K562 (cell line): Measurements from ENCODE around the gene SORT1. TPM values are rescaled to one million over a fixed set of nuclear protein-coding genes. Genes with fewer than 3 reads are reported as not detected.

Source experiments
- ARID1B ChIP-seq: fragments of 450-650 bp; IDR thresholded peaks from 2 replicates; pipeline ENCODE4 v1.6.1; 2016; ENCODE audit warnings: antibody characterized with exemption, mild to moderate bottlenecking, inconsistent platforms
- BCOR ChIP-seq: fragments of 450-650 bp; IDR thresholded peaks from 2 replicates; pipeline ENCODE4 v1.6.1; 2016
- CC2D1A ChIP-seq: fragments of 450-650 bp; IDR thresholded peaks from 2 replicates; pipeline ENCODE4 v1.6.1; 2017; ENCODE audit warnings: mild to moderate bottlenecking
- CREBBP ChIP-seq: IDR thresholded peaks from one replicate; pipeline ENCODE4 v1.6.1; 2012; ENCODE audit warnings: low read depth, mild to moderate bottlenecking, control low read depth, inconsistent platforms, low read length
- ETV6 ChIP-seq, 3 experiments: fragments of 150-350 bp in 1 of 3; sonication (generic) in 1 of 3; formaldehyde crosslinking in 1 of 3; IDR thresholded peaks; 2 replicates each; pipeline versions ENCODE4 v1.6.1 to v1.8.0; 2014 to 2022; ENCODE audit warnings: borderline replicate concordance in 2 of 3, low read depth in 2 of 3, antibody characterized with exemption in 1 of 3, low read length in 1 of 3, mild to moderate bottlenecking in 1 of 3, missing genetic modification reagents in 1 of 3
- NUFIP1 ChIP-seq: fragments of 450-650 bp; IDR thresholded peaks from 2 replicates; pipeline ENCODE4 v1.6.1; 2018; ENCODE audit not compliant: partially characterized antibody
- SIRT6 ChIP-seq: IDR thresholded peaks from one replicate; pipeline ENCODE4 v1.6.1; 2012; ENCODE audit warnings: low read depth, mild to moderate bottlenecking, control low read depth, inconsistent platforms, low read length, moderate library complexity
- TAF7 ChIP-seq: fragments of 450-650 bp; IDR thresholded peaks from 2 replicates; pipeline ENCODE4 v1.6.1; 2016; ENCODE audit warnings: missing genetic modification characterization, missing compliant biosample characterization
- ZBTB7A ChIP-seq: IDR thresholded peaks from 2 replicates; pipeline ENCODE4 v1.6.1; 2011; ENCODE audit warnings: low read depth, mild to moderate bottlenecking, low read length, moderate library complexity, borderline replicate concordance; ENCODE audit not compliant: control insufficient read depth
- polyA plus RNA-seq, 8 experiments: library from polyadenylated mRNA; depleted of rRNA in 4 of 8; stranded (reverse) in 5 of 8; unstranded in 3 of 8; fragments of >200 nt; fragmentation: Nextera tagmentation in 2 of 8; fragmentation: Illumina TruSeq in 1 of 8; extraction: Ambion mirVana in 2 of 8; extraction: Trizol in 1 of 8; gene quantifications; 2 replicates each; pipeline versions ENCODE4 v1.2.1 to v1.2.3, GENCODE V29; 2011 to 2014; ENCODE audit warnings: inconsistent platforms in 1 of 8, missing spikeins in 1 of 8
- total RNA-seq, 7 experiments: library from RNA; depleted of rRNA in 6 of 7; stranded (reverse); fragments of >200 nt in 6 of 7; fragmentation: Illumina TruSeq in 2 of 7; extraction: Trizol in 2 of 7; gene quantifications; 2 replicates each; pipeline versions ENCODE4 v1.2.1 to v1.2.3, GENCODE V29; 2011 to 2021; ENCODE audit warnings: low replicate concordance in 1 of 7
- TF ChIP-seq, protein P1 (sequence below): fragments of 450-650 bp; IDR thresholded peaks from 2 replicates; pipeline ENCODE4 v1.6.1; 2017; ENCODE audit warnings: antibody characterized with exemption, mild to moderate bottlenecking
- TF ChIP-seq, protein P2 (sequence below): fragments of 450-650 bp; IDR thresholded peaks from 2 replicates; pipeline ENCODE4 v1.6.1; 2016
- TF ChIP-seq, protein P3 (sequence below): fragments of 450-650 bp; formaldehyde crosslinking; IDR thresholded peaks from 2 replicates; pipeline ENCODE4 v1.4.0; 2020; ENCODE audit warnings: mild to moderate bottlenecking, mixed read lengths
- TF ChIP-seq, protein P4 (sequence below): sonication (generic); formaldehyde crosslinking; IDR thresholded peaks from 2 replicates; pipeline ENCODE4 v1.8.1; 2023; ENCODE audit warnings: mild to moderate bottlenecking, missing genetic modification reagents
- TF ChIP-seq, protein P5 (sequence below): sonication (generic); formaldehyde crosslinking; IDR thresholded peaks from 2 replicates; pipeline ENCODE4 v1.8.1; 2023; ENCODE audit warnings: mild to moderate bottlenecking, missing genetic modification reagents
- TF ChIP-seq, protein P6 (sequence below): sonication (generic); formaldehyde crosslinking; IDR thresholded peaks from 2 replicates; pipeline ENCODE4 v1.9.0; 2022; ENCODE audit warnings: mild to moderate bottlenecking, missing genetic modification reagents

The SORT1 gene
- total and polyA plus RNA-seq, 9 of the 15 experiments (the other 6 are each of a cell fraction or from before 2014, with no cell fraction given), result 27.4 to 112 (median 65.0) TPM

DNA sequence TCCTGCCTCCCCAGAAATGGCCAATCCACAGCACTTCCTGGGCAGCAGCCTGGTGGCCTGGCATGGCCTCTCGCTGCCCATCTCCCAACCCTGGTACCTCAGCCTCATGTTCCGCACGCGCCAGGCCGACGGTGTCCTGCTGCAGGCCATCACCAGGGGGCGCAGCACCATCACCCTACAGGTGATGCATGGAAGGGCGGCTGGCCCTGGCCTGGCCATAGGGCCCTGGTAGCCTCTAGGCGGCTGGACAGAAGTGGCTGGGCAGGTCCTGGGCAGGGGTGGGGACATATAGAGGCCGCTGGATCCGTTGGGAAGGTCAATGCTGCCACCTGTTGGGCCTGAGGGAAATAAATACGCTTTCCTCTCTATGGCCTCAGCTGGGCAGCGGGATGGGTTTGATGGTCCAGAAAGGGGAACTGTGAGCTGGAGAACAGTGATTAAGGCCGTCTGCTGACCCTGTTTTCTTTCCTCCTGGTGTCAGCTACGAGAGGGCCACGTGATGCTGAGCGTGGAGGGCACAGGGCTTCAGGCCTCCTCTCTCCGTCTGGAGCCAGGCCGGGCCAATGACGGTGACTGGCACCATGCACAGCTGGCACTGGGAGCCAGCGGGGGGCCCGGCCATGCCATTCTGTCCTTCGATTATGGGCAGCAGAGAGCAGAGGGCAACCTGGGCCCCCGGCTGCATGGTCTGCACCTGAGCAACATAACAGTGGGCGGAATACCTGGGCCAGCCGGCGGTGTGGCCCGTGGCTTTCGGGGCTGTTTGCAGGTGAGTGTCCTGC, 133.9 kb downstream of the SORT1 start (continued):
- TF ChIP-seq, protein P1, sequence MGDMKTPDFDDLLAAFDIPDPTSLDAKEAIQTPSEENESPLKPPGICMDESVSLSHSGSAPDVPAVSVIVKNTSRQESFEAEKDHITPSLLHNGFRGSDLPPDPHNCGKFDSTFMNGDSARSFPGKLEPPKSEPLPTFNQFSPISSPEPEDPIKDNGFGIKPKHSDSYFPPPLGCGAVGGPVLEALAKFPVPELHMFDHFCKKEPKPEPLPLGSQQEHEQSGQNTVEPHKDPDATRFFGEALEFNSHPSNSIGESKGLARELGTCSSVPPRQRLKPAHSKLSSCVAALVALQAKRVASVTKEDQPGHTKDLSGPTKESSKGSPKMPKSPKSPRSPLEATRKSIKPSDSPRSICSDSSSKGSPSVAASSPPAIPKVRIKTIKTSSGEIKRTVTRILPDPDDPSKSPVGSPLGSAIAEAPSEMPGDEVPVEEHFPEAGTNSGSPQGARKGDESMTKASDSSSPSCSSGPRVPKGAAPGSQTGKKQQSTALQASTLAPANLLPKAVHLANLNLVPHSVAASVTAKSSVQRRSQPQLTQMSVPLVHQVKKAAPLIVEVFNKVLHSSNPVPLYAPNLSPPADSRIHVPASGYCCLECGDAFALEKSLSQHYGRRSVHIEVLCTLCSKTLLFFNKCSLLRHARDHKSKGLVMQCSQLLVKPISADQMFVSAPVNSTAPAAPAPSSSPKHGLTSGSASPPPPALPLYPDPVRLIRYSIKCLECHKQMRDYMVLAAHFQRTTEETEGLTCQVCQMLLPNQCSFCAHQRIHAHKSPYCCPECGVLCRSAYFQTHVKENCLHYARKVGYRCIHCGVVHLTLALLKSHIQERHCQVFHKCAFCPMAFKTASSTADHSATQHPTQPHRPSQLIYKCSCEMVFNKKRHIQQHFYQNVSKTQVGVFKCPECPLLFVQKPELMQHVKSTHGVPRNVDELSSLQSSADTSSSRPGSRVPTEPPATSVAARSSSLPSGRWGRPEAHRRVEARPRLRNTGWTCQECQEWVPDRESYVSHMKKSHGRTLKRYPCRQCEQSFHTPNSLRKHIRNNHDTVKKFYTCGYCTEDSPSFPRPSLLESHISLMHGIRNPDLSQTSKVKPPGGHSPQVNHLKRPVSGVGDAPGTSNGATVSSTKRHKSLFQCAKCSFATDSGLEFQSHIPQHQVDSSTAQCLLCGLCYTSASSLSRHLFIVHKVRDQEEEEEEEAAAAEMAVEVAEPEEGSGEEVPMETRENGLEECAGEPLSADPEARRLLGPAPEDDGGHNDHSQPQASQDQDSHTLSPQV, result peak; percentile 70
- TF ChIP-seq CC2D1A (peak; percentile 91), NUFIP1 (peak; percentile 60), BCOR (peak; percentile 63; the same call in 1 of the 2 replicates), CREBBP (no peak), ARID1B (no peak; the same call in 1 of the 2 replicates), SIRT6 (no peak), TAF7 (tag) (no peak), ZBTB7A (no peak; the same call in 1 of the 2 replicates), ETV6 (IDR thresholded peaks at IDR 0.05; ENCODE audit: borderline replicate concordance in 1 of 2, low read depth in 2 of 2, low read length in 1 of 2) (no peak), ETV6 (CRISPR knock-in tag; IDR thresholded peaks at IDR 0.05; ENCODE audit: borderline replicate concordance) (peak; percentile 96; the same call in 1 of the 2 replicates)
- TF ChIP-seq, protein P2, sequence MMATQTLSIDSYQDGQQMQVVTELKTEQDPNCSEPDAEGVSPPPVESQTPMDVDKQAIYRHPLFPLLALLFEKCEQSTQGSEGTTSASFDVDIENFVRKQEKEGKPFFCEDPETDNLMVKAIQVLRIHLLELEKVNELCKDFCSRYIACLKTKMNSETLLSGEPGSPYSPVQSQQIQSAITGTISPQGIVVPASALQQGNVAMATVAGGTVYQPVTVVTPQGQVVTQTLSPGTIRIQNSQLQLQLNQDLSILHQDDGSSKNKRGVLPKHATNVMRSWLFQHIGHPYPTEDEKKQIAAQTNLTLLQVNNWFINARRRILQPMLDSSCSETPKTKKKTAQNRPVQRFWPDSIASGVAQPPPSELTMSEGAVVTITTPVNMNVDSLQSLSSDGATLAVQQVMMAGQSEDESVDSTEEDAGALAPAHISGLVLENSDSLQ, result peak; percentile 18
- TF ChIP-seq, protein P3, sequence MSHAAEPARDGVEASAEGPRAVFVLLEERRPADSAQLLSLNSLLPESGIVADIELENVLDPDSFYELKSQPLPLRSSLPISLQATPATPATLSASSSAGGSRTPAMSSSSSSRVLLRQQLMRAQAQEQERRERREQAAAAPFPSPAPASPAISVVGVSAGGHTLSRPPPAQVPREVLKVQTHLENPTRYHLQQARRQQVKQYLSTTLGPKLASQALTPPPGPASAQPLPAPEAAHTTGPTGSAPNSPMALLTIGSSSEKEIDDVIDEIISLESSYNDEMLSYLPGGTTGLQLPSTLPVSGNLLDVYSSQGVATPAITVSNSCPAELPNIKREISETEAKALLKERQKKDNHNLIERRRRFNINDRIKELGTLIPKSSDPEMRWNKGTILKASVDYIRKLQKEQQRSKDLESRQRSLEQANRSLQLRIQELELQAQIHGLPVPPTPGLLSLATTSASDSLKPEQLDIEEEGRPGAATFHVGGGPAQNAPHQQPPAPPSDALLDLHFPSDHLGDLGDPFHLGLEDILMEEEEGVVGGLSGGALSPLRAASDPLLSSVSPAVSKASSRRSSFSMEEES (CRISPR knock-in tag), result no peak
- TF ChIP-seq, protein P4, sequence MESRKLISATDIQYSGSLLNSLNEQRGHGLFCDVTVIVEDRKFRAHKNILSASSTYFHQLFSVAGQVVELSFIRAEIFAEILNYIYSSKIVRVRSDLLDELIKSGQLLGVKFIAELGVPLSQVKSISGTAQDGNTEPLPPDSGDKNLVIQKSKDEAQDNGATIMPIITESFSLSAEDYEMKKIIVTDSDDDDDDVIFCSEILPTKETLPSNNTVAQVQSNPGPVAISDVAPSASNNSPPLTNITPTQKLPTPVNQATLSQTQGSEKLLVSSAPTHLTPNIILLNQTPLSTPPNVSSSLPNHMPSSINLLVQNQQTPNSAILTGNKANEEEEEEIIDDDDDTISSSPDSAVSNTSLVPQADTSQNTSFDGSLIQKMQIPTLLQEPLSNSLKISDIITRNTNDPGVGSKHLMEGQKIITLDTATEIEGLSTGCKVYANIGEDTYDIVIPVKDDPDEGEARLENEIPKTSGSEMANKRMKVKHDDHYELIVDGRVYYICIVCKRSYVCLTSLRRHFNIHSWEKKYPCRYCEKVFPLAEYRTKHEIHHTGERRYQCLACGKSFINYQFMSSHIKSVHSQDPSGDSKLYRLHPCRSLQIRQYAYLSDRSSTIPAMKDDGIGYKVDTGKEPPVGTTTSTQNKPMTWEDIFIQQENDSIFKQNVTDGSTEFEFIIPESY (CRISPR knock-in tag), result peak; percentile 100
- TF ChIP-seq, protein P5, sequence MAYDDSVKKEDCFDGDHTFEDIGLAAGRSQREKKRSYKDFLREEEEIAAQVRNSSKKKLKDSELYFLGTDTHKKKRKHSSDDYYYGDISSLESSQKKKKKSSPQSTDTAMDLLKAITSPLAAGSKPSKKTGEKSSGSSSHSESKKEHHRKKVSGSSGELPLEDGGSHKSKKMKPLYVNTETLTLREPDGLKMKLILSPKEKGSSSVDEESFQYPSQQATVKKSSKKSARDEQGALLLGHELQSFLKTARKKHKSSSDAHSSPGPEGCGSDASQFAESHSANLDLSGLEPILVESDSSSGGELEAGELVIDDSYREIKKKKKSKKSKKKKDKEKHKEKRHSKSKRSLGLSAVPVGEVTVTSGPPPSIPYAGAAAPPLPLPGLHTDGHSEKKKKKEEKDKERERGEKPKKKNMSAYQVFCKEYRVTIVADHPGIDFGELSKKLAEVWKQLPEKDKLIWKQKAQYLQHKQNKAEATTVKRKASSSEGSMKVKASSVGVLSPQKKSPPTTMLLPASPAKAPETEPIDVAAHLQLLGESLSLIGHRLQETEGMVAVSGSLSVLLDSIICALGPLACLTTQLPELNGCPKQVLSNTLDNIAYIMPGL (CRISPR knock-in tag), result peak; percentile 98; the same call in 1 of the 2 replicates
- TF ChIP-seq, protein P6, sequence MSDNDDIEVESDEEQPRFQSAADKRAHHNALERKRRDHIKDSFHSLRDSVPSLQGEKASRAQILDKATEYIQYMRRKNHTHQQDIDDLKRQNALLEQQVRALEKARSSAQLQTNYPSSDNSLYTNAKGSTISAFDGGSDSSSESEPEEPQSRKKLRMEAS (CRISPR knock-in tag), result peak; percentile 99
